Measurements from ENCODE around the gene PRKCZ.

GRCh38 chr1:2083666-2084065, 33.5 kb downstream of the PRKCZ start:
- TF ChIP-seq CTCF (IDR thresholded peaks at IDR 0.05; ENCODE audit: low read depth, low read length) (no peak), EZH2phosphoT487 (IDR thresholded peaks at IDR 0.05; ENCODE audit: low read depth) (no peak)

Data from OCI-LY3 (cell line).